ENCODE measurements around the gene TMEM179. TPM values are rescaled to one million over a fixed set of nuclear protein-coding genes. Genes with fewer than 3 reads are reported as not detected.

Gene TMEM179
- total and polyA plus RNA-seq, 2 of the 8 experiments (the other 6 are each of a cell fraction or from before 2014, with no cell fraction given) = 2.9 to 4.0 TPM

DNA sequence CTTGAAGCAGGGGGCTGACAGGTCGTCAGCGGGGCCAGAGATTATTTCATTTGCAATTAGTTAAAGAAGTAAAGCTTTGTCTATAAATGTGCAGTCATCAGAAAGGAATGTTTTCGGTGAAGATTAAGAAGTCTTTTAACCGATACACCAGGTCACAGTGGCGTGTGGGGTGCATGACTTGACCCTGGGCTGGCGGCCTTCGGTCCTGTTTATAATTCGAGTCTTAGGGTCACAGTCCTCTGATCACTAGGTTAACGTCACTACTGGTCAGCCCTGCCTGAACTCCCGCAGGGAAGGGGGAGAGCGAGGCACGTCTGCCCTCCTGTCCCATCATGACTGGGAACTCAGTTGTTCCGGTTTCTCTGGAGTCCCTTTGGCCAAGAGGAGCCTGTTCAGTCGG, 30.0 kb downstream of the TMEM179 start:
- DNase-seq (ENCODE audit: low read depth in 1 of 2, low spot score in 2 of 2) (no peak), FAIRE-seq (no peak)
- Histone ChIP-seq H3K56ac (replicated peaks; ENCODE audit: insufficient read length, low read depth, low read length) (no peak overlapping the region), H3K9ac (replicated peaks in 1 of 4; ENCODE audit: extremely low read depth in 1 of 4, low read depth in 3 of 4, low read length in 3 of 4) (no peak overlapping the region), H3K79me2 (ENCODE audit: control insufficient read depth in 1 of 2, insufficient read depth in 2 of 2, low read length in 2 of 2) (no peaks in the 10 kb centered on the region), H3K79me1 (ENCODE audit: low read depth, low read length) (no peaks in the 10 kb centered on the region), H2AK5ac (ENCODE audit: low read depth, low read length) (no peak overlapping the region), H3K4me2 (ENCODE audit: insufficient read depth in 1 of 2, low read depth in 2 of 2, low read length in 2 of 2) (no peak overlapping the region), H3K18ac (ENCODE audit: extremely low read depth, low read length) (no peak overlapping the region; the same call in 1 of the 2 replicates), H2BK20ac (ENCODE audit: low read length) (no peak overlapping the region), H3K9me3 (ENCODE audit: insufficient read depth in 2 of 2, low read depth in 1 of 2, low read length in 1 of 2) (no peaks in the 10 kb centered on the region), H4K5ac (ENCODE audit: insufficient read length, low read depth, low read length) (no peak overlapping the region), H3K27ac (ENCODE audit: low read depth, low read length) (no peak overlapping the region), H3K4me3 (ENCODE audit: extremely low read depth in 1 of 4, insufficient read depth in 2 of 4, low read depth in 3 of 4, low read length in 4 of 4) (no peak overlapping the region), H4K91ac (replicated peaks; ENCODE audit: insufficient read length, low read length) (no peak overlapping the region), H4K20me1 (replicated peaks in 1 of 2; ENCODE audit: control insufficient read depth in 1 of 2, insufficient read depth in 2 of 2, low read length in 2 of 2) (no peaks in the 10 kb centered on the region), H3K23ac (ENCODE audit: insufficient read length) (no peak overlapping the region), H2BK15ac (ENCODE audit: low read length) (no peak overlapping the region), H3K4me1 (replicated peaks in 1 of 4; ENCODE audit: control insufficient read depth in 3 of 4, insufficient read depth in 4 of 4, low read length in 3 of 4) (no peaks in the 10 kb centered on the region; a peak in 1 of 7 replicates), H2BK120ac (replicated peaks; ENCODE audit: low read depth, low read length) (no peak overlapping the region), H3K4ac (replicated peaks; ENCODE audit: insufficient read length, low read depth, low read length) (no peak overlapping the region), H2AFZ (ENCODE audit: low read length) (no peak overlapping the region), H2BK5ac (ENCODE audit: low read depth, low read length) (no peak overlapping the region), H3K36me3 (ENCODE audit: control insufficient read depth in 2 of 4, insufficient read depth in 4 of 4, low read length in 3 of 4) (no peaks in the 10 kb centered on the region), H2BK12ac (ENCODE audit: low read depth, low read length) (no peak overlapping the region), H3K23me2 (ENCODE audit: low read depth, low read length) (no peaks in the 10 kb centered on the region), H3K14ac (ENCODE audit: insufficient read length) (no peak overlapping the region), H3K27me3 (replicated peaks in 1 of 4; ENCODE audit: control insufficient read depth in 3 of 4, extremely low read depth in 1 of 4, insufficient read depth in 3 of 4, low read length in 3 of 4) (no peaks in the 10 kb centered on the region), H4K8ac (ENCODE audit: extremely low read depth, insufficient read depth, low read length) (no peak overlapping the region)
- whole genome bisulfite sequencing, 2 experiments (ENCODE audit: extremely low coverage in 1 of 2, insufficient coverage in 1 of 2, insufficient read length in 1 of 2, insufficient replicate concordance in 2 of 2, low coverage in 1 of 2, low lambda C conversion rate in 2 of 2, missing lambda C conversion rate in 1 of 2) = 89% methylated on average over 14 of the region's 14 CpGs; no CpG with 5 or more reads in 1 of the 2 experiments
- ChIA-PET CTCF (ENCODE audit: partially characterized antibody) (interaction anchor here (0.8 to 1.5 kb wide), 6 partner anchors 10 to 235 kb away, joined by 3 to 18 read pairs (median 3); no protein-coding TSS in a partner anchor), POLR2A (ENCODE audit: partially characterized antibody) (no interaction called here)
- TF ChIP-seq TAF1 (IDR thresholded peaks at IDR 0.05; ENCODE audit: low read depth, low read length) (no peak), SP1 (IDR thresholded peaks at IDR 0.05; ENCODE audit: low read depth, low read length) (no peak), KDM1A (IDR thresholded peaks at IDR 0.05; ENCODE audit: borderline replicate concordance, low read length) (no peak), HDAC2 (IDR thresholded peaks at IDR 0.05; ENCODE audit: borderline replicate concordance in 1 of 2, low read depth in 2 of 2, low read length in 2 of 2) (no peak)
- TF ChIP-seq, protein P1, sequence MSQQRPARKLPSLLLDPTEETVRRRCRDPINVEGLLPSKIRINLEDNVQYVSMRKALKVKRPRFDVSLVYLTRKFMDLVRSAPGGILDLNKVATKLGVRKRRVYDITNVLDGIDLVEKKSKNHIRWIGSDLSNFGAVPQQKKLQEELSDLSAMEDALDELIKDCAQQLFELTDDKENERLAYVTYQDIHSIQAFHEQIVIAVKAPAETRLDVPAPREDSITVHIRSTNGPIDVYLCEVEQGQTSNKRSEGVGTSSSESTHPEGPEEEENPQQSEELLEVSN (IDR thresholded peaks at IDR 0.05) = no peak

Measured in H1 (cell line).